GM18498 (cell line): ENCODE measurements around the gene MB21D2.
A peak's percentile ranks its signal among the peaks of the same experiment; 100 is the strongest.

Experiments used
- ATAC-seq: cut with Tn5 transposase; IDR thresholded peaks from one replicate; pipeline ENCODE4 v1.9.1; 2021; ENCODE audit warnings: mild to moderate bottlenecking, moderate library complexity; ENCODE audit not compliant: unreplicated experiment

Gene MB21D2

DNA sequence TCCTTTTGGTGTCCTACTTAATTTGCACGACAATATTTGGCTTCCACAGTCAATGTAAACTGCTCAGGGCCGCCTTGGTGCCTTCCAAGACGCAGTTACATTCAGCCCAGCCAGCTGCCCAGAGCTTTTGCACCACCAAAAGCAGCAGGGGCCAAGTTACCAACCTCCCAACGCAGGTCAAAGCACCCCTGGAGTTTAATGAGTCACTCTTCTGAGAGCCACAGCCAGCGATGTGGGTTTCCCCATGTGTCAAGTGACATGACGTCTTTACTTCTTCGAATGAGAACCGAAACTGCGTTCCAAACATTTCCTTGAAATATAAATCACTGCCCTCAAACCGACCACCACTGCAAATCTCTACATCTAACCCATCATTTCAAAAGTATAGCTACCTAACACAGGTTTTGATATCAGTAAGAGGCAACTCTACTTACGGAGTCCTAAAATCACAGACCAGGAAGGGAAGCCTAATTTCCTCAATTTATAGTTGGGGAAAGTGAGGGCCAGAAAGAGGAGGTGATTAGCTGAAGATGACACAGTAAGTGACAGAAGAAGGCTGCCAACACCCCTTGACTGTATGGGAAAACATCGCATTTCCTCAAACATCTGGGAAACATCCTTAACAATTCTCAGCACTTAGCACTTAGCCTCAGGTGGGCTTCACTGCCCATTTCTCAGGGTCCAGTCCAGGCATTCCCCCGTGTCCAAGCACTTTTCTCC is 24.5 kb downstream of the MB21D2 start:
- ATAC-seq = peak; percentile 95

DNA sequence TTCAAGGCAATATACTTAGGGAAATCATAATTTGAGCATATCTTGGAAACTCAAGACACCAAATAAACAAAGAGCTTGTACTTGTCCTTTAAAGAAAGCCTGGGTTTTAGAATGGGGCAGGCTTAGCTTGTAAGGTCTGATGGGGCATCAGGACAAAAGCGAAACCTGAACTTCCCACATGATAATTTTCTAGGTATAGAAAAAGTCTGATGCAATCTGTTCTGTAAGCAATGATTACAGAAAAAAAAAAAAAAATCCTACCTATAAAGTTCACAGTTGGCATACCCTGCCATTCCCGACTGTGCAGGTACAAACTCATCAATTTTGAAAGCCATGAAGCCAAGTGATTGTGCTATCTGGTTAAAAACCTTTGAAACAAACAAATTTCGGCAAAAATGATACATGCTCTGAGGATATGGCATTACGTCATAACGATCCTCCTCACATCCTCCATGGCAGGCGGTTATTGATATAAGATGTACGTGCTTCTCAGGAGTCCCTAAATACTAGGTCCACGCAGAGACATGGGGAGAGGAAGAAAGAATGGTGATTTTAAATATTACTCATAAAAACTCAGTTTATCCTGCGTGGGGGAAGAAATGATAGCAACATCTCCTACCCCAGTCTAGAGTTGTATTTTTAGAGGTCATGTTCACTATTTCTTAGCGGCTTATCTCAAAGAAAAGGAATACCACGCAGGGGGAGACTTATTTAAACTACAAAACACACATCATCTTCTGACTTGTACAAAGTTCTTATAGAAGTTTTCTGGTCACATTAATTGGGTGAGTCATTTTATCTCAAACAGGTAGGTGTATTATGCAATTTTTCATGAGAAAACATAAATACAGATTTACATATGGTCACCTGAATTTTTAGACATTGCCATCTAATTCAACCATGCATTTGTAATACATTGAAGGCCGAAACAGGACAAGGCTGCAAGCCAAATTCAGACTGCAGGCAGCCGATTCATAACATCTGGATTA is 27.0 kb downstream of the MB21D2 start:
- no peak for ATAC-seq

DNA sequence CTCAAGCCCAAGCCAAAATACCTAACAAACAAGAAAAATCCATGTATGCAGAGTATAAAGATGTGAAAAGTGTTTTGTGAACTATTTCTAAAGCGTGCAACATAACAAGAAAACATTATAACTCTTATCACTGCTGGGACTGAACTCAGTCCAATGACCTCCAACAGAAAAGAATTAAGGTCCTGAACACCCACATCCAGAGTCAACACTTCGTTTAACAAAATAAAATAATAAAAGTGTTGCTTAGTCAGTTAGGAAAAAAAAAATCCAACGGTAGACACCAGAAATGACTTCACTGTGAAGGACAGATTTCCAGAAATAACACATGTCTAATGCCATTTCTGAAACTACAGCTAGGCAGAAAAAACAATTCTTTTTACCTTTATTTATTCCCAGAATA is 28.0 kb downstream of the MB21D2 start:
- no peak for ATAC-seq

DNA sequence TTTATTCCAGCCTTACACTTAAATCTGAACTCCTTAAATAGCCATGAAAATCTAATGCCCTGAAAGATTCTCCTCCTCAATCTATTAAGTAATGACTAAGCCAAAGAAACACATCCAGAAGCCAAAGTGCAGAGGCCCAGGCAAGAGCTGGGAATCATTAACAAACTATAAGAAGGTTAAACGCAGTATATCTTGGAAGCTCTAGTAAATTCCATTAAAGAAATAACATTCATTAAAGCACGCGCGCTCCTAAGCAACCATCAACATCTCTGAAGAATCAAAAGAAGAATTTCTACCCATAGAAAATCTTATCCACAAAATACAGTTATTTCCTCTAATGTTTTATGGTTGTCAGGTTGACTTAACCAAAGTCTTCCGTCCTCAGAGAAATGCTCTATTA is 29.5 kb downstream of the MB21D2 start:
- no peak for ATAC-seq

DNA sequence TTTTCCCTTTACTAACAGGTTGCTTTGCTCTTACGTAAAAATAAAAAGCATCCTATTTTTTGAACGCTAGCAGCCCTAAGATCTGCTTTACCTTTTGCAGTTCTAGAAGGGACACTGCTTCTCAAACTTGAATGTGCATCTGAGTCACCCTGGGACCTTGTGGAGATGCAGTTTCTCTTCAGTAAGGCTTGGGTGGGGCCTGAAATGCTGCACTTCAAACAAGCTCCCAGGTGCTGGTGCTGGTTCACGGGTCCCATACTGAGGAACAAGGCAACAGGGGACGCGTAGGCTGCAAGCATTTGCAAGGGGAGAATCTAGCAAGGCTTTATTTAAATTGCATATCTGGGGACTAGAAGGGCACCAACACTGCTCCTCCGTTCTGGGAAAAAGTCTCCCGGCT is 30.0 kb downstream of the MB21D2 start:
- no peak for ATAC-seq

DNA sequence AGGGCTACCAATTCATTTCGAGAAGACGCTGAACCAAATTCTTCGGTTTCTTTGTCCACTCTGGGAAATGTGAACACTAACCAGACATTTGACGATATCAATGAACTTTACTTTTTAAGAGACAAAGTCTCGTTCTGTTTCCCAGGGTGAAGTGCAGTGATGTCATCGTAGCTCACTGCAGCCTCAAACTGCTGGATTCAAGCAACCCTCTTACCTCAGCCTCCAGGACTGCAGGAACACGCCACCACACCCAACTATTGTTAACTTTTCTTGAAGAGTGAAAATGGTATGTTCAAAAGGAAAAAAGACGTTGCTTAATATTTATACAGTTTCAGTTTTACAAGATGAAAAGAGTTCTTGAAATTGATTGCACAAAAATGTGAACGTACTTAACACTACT is 30.6 kb downstream of the MB21D2 start:
- no peak for ATAC-seq

DNA sequence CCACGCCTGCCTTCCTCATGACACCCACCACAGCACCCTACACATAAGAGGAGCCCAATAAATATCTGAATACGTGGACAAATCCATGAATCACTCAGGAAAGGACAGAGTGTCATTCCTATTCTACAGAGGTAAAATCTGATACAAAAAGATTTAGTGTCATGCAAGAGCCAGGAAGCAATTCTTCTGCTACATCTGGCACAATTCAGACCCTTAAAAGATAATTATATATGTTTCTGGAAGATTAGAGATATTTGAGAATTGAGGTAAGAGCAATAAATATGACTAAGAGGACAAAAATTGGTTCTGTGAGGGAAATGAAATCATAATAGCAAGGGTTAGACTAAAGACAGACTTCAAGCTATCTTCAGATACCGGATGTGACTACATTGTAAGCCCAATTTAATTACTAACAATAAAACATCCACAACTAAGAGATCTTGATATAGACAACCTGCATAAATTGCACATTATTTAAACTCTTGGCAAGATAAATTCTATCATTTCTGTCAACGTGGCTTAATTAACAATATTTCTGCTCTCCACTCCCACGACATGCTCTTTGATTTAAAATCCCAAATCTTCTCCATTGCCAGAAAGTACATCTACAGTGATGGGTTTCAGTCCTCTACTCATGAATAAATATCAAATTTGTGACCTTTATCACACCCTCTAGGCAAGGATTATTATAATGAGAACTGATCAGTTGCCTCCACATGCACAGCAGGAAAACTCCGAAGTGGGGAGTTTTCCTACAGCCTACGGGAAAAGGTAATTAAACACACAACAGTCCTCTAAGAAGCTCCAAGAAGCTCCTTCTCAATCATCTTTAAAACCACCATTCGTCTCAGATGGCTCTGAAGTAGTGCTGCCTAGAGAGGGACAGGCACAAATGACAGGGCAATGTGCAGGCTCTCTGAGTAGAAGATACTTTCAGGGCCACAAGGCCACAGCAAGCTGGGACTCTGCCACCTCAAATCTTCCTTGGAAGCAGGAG is 32.6 kb downstream of the MB21D2 start:
- ATAC-seq = no peak

DNA sequence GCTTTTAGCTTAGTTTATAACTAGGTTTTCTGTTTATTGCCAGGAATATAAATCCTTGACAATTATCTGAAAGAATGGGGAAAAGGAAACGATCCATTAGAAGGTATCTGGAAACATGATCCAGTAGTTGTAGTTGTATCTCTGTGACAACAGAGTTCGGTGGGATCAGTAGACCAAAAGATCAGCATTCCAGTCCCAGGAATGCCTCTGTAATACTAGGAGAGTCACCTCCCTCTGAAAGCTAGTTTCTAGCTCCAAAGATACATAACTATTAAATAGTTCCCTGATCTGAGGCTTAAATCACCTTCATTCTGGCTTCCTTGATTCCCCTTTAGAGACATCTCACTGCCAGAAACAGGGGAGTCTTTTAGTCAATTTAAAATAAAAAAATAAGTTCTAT is 34.1 kb downstream of the MB21D2 start:
- no peak for ATAC-seq

DNA sequence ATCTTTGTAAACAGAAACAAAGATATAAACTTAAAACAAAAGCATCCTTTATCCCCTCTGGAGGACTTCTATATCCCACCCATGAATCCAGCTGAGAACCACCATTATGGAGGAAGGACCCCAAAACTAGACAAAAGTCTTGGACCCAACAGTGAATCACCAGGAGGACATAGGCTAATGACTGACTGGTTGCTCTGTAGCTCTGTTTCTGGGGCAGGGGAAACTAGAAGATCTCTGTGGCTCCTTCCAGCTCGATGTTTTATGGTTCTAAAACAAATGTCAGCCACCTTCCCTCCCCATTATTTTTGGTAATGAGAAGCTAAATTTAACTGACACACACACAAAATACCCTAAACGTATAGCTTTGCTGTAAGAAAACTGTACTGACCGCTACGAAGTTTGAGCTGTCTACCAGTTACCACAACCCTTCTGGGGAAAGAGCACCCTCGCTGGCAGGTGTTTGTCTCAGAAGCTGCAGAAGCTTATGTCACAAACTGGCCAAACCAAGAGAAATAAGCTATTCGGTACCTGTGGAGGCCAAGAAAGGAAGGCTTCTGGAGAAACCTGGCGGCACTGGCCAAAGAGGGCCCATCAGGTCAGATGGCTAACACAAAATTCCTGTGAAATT is 36.4 kb downstream of the MB21D2 start:
- ATAC-seq = peak; percentile 51

DNA sequence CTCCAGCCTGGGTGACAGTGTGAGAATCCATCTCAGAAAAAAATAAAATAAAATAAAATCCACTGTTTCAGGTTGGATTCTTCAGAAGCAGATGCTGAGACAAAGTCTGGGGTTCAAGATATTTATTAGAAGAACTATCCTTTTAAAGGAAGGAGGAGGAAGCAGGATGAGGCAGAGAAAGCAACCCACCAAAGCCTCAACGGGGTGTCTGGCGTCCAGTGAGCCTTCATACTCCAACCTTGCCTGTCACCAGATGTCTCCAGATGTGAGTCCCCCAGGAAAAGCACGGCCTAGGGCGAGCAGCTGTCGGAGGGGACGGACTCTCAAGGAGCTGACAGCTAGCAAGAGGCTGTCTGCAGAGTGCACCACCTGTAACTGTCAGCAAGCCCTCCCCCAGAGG is 37.3 kb downstream of the MB21D2 start:
- no peak for ATAC-seq

DNA sequence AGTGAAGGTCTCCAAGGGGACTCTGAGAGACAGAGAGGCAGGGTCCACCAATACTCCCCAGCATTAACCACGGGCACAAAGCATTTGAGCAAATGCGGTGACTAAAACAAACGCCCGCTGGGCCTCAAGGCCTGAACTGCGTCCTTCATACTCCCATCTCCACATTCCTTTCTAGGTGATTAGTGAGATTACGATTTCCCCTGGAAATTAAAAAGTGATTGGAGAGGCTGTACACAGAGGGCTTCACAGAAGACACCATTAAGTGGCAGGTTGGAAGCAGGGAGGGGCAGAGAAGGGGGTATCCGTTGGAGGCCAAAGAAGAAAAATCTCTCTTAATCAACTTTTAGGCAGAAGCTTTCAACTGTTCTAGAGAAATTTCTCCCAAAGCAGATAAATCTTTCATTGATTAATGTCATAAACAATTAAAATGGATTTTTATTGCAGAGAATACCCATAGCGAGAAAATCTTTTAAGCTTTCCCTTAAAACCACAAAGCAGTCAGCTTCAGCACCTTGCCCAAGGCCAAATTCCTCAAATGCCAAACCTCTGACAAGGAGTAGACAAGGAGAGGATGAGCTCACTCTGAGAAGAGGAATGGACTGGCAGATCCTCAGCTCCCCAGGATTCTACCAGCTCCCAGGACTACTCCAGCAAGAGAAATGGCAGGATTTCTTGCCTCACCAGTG is 38.2 kb downstream of the MB21D2 start:
- ATAC-seq = no peak

DNA sequence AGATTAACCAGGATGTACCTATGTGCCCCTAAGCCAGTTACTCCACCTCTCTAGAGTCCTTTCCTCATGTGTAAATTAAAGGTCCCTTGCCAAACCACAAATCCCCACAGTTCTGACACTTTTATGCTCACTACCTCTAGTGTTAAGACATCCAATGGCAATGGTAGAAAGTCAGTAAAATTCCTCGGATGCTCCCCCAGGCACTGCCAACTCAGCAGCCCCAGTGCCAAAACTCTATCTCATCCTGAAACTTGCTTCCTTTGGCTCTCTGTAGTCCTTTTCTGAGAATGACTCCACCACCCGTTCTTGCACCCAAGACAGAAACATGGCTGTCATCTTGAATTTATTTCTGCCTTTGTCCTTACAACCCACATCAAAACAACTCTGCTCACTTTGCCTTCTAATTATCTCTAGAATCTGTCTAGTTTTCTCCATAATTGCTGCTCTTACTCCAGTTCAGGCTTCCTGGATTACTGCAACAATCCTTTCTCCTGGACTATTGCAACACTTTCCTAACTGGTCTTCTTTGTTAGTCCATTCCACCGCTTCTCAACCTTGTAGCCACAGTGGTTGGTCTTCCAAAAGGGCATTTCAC is 41.6 kb downstream of the MB21D2 start:
- no peak for ATAC-seq

DNA sequence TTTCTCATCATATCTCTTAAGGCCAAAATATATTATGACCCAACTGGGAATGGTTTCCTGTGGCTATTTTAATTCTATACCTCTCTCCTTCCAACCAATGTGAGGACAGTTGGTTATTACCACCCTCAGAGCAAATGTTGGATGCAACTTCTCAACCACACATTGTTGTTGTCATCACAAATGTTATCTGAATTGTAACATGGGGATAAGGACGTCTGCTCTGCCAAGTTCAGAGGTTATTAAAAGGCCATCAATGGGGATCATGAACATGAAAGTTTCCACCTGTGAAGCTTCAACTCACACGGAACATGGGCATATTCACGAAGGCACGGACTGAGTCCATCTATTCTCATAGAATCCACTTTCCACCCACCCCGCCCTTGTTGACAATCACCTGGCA is 46.8 kb downstream of the MB21D2 start:
- no peak for ATAC-seq

DNA sequence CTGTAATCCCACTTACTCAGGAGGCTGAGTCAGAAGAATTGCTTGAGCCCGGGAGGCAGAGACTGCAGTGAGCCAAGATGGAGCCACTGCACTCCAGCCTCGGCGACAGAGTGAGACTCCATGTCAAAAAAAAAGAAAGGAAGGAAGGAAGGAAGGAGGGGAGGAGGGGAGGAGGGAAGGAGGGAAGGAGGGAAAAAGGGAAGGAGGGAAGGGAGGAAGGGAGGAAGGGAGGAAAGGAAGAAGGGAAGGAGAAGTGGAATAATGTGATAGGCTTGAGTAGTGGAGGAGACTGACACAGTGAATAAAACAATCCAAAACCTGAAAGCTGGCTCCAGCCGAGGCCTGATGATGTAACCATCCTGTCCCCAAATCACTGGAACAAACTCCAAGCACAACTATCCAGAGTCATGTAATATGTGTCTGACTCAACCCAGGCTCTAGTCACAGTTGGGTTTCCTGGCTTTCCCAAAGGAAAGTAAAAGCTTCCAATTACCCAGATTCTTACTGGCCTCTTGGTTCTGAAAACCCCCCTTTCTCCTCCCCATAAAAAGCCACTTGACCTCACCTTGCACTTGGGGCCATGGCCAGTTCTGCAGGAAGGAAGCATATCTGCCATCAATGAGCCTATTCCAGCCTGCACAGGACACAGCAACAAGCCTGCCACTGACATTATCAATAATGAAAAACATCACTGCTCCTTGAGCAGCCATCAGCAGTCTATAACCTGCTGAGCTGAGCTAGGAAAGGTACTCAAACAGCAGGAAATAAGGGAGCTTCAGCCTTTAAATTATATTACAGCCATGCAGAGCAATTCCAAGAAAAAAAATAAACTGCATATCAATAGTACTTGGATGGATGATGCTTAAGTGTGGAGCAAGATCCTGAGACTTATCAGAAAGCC is 48.3 kb downstream of the MB21D2 start:
- no peak for ATAC-seq

DNA sequence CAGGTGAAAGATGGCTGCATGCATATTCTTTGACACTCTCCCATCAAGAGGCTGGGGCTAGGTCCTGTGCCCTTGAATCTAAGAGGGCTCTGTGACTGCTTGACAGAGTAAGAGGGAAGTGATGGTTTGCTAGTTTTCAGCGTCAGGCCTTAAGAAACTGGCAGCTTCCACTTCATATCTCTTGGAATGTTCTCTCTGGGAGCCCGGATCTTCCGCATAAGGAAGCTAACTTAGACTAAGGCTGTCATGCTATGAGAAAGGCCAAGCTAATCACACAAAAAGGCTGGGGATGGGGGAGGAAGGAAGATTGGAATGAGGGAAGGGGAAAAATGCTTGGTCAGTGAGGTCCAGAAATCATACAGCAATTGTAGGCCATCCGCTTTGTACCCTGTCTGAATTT is 50.0 kb downstream of the MB21D2 start:
- ATAC-seq = peak; percentile 9

DNA sequence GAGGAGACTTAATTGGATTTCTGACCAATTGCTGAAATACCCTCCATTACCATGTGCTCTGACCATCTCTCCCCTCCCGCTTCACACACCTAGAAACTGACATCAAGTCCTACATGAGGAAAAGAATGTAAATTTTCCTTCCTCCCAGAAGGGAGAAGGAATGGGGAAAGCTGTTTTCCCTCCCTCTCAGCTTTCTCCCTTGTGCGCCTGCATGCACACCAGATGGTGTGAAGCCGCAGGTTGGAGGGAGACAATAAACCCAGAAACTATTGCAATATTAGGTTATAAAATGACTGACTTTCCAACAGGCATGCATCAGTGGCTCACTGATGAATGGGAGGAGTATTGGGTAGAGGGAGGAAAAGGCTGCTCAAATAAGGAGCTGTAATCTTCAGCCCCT is 50.9 kb downstream of the MB21D2 start:
- no peak for ATAC-seq

DNA sequence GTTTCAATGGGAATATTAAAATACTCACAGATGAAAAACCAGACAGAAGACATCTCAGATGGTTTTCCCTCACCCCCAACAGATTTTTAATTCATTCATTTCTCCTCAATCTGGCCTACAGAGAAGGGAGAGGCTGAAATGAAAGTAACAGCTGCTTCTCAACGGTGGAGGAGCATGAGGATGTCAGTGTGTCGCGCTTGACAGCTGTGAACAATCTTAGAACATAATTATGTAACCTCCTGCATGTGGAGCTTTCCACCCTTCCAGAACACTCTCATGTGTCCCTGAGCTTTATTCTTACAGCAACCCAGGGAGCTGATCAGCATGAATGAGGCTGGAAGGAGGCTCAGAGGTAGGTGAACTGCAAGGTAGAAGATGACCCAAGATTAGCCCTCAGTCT is 52.7 kb downstream of the MB21D2 start:
- peak; percentile 70 for ATAC-seq

DNA sequence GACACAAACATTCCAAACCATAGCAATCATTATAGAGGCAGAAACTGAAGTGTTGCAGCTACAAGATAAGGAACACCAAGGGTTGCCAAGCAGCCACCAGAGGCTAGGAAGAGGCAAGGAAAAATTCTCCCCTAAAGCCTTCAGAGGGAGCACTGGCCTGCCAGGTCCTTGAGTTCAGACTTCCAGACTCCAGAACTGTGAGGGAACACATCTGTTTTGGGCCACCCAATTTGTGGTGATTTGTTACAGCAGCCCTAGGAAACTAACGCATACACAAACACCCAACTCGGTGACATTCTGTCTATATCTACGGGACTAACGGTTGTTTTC is 54.6 kb downstream of the MB21D2 start:
- ATAC-seq = no peak
